CD4-positive, alpha-beta T cell treated with Interleukin-10 for 1 hour (primary cell): Measurements from ENCODE around the gene SLC39A5.
"Not testable (repeated sequence)": the region's sequence is repeated elsewhere in the genome, so short reads cannot be mapped to it uniquely, and the experiment has no call there.

Experiments
- DNase-seq: peaks from one replicate; pipeline ENCODE4 v3.0.0-alpha.2; 2020

Gene SLC39A5, protein sequence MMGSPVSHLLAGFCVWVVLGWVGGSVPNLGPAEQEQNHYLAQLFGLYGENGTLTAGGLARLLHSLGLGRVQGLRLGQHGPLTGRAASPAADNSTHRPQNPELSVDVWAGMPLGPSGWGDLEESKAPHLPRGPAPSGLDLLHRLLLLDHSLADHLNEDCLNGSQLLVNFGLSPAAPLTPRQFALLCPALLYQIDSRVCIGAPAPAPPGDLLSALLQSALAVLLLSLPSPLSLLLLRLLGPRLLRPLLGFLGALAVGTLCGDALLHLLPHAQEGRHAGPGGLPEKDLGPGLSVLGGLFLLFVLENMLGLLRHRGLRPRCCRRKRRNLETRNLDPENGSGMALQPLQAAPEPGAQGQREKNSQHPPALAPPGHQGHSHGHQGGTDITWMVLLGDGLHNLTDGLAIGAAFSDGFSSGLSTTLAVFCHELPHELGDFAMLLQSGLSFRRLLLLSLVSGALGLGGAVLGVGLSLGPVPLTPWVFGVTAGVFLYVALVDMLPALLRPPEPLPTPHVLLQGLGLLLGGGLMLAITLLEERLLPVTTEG

DNA sequence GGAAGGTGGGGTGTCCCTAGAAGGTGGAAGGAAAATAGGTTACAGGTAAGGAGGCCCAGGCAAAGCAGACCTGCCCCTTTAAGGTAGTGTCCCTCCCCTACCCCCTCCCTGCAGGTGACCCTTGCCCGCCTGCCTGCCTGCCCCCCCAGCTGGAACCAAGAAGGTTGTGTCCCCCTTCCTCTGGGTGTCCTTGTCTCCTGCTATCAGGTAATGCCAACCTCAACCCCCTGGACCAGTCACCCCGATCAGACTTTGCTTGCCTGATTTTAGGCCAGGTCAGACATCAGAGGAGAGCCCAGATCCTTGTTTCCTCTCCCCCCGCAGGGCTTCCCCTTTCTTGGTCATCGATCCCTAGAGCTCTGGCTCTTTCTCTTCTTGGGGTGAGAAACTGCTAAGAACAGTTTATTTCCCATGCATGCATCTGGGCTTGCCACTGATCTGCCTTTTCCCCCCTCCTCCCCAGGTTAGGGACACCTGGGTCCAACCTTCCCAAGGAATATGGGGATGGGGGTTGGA lies at the start of gene SLC39A5:
SLC39A5 (plus strand) TSS at position 136 of the 516 bp plus-strand sequence. CDS start 1,224 bp downstream, outside the sequence.
- no peak for DNase-seq

DNA sequence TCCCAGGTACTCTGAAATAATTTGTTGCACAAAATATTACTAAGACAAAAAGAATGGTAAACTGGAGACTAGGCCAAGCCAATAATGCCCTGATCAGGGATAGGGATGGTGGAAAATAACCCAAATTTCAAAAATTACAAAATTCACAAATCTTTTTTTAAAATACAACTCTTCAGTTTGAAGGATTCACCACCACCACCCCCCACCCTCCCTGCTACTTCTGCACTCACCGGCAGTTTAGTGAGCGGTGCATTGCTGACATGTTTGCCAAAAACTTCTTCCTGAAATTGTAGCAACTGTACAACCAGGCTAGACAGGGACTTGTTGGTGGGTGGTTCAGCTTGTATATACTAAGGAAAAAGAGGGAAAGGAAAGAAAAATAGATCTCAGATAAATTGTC lies 42.9 kb upstream of the SLC39A5 start:
- no peak for DNase-seq

DNA sequence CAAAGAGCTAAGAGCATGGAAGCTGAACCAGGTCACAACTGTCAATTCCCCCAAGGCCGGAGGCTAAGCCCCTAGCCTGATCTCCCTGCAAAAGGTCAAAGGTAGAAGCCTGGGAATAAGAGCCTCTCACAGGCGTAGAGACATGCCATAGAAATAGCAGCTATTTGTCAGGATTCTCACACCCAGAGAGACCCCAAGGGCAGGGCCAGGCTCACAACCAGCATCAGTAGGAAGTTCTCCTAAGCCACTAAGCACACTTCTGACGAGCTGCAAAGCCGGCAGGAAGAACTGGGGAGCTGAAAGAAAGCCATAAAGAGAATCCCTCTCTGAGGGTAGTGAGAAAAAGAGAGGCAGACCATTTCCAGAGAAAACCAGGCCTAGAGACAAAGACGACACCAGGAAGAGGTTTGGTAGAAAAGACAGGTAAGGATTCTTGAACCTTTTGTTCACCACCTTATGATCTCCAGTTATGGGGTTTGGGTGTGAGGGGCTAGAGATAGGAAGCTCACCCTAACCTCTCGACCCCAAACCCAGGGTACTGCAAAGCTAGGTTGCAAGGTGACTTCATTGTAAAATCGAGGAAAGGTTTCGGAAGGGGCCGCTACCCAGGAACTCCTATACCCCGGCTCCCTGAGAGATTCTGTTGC lies 41.6 kb upstream of the SLC39A5 start:
- DNase-seq = no peak

DNA sequence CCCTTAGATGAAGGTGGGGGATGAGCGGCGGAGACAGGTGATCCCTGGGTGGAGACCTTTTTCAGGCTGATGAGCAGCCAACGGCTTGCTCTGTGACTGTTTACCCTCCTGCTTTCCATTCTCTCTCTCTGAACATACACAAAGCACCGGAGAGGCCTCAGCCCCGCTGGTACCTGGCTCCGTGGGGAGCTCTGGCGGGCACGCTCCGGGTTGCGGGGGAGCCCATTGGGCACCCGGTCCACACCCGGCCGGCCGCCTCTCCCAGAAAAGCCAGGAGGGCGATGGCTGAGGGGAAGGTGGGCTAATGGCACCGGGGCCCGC lies 41.1 kb upstream of the SLC39A5 start:
- DNase-seq = no peak

DNA sequence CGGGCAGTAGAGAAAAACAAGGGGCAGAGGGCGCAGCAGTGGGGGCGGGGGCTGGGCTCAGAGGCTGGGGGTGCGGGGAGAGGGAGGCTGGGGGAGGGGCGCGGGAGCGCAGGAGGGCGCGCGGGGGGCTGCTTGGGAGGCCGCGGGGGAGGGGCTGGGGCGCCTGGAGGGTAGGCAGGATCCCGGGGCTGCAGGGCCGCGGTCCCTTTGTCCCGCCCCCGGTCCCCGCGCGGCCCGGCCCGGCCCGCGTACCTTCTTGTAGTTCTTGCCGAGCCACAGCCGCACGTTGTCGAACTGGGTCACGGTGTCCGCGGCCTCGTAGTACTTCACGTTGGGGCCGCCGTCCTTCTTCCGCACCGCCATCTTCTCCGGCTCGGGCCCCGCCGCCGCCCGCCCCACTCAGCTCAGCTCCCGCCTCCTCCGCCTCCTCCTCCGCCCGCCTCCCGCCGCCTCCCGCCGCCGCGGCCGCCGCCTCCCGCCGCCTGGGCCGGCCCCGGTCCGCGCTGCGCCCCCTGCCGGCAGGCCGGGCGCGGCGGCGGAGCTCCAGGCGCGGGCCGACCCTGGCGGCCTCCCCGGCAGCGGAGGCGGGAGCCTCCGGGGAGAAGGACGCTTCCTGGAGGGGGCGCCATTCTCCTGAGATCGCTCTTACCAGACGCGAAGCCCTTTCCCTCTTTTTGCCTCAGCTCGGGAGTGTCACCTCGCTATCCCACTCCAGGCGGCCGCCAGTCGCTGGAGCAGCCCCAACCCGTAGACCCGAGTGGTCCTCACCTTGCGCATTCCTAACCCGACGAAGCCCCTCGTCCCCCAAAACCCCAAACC lies 40.5 kb upstream of the SLC39A5 start, which contains the start of gene SMARCC2:
SMARCC2 (minus strand) TSS at position 385 of the 819 bp plus-strand sequence; CDS start at position 363, 22 bp downstream.
- DNase-seq = peak; percentile 89

DNA sequence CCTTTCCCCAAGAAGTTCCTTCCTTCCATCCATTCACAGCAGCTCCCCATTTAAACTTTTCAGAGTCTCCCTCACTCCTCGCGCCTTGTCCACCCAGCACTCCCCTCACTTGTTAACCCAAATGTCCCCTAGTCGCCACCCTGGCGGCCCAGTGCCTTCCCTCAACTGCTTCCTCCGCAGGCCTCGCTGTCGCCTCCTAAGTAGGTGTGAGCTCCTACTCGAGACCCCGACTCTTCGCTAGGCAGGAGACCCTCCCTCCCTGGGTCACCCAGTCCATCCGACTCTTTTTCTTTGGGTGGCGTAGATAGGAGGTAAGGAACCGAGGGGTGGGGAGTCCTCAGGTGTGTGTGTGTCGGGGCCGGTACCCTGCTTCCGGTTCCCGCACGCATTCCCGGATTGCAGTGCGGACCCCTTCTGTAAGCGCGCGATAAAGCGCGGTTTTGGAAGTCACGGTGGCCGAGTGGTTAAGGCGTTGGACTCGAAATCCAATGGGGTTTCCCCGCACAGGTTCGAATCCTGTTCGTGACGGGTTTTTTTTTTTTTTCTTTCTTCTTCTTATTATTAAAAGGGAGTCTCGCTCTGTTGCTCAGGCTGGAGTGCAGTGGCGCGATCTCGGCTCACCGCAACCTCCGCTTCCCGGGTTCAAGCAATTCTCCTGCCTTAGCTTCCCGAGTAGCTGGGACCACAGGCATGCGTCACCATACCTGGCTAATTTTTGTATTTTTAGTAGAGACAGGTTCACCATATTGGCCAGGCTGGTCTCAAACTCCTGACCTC lies 39.7 kb upstream of the SLC39A5 start:
- peak; percentile 86 for DNase-seq

DNA sequence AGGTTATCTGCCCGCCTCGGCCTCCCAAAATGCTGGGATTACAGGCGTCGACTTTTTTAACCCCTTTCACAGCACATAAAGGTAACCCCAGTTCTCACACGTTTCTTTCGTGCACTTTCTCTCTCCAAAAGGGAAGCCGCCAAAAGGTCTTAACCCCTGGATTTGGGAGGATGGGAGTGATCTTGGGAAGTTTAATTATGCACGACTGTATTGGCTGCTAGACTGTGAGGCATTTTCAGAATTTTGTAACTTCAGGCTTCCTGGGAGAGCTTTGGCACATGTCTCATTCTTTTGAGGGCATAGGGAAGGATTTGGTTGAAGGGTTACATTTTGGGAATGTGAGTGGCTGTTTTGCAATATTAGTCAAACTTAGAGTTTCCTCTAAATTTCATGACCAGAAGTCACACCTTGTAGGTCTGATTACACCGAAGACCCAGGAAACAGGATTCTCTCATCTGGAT lies 39.1 kb upstream of the SLC39A5 start:
- no peak for DNase-seq

DNA sequence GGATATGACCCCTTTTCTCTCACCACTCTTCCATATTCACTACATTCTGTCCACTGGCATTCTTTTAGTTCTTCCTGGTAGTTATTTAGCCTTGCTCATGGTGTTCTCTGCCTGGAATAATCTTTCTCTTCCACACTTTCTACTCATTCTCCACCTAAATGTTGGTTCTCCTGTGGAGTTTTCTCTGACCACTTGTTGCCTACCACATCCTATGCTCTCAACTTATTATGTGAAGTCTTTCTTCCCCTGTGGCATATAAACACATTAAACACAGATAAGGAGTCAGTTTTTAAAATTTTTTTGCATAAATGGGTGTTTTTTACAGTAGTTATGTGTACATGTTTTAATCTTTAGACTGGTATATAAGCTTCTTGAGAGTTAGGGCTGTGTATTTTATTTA lies 37.3 kb upstream of the SLC39A5 start:
- no peak for DNase-seq

DNA sequence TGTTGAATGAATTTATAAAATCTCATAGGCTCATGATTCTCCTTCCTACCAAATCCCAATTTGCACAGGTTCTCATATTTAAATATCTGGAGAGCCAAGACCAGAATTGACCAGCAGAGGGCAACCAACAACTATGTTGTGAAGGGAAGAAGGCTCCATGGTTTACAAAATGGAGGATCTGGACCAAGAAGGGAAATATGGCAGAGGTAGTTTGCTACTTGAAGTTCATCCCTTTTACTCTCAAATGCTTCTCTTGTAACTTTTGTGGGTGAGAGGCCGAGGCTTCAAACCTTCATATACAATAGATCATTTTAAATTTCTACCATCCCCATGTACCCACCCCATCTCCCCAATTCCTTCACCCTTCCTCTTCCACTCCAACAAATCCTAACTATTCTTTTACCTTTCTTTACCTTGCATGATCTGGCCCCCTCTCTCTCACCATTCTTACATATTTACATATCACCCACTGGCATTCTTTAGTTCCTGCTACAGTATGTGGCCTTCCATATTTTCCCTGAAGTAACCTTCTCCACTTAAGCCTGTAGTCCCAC lies 36.7 kb upstream of the SLC39A5 start:
- DNase-seq = peak; percentile 86

DNA sequence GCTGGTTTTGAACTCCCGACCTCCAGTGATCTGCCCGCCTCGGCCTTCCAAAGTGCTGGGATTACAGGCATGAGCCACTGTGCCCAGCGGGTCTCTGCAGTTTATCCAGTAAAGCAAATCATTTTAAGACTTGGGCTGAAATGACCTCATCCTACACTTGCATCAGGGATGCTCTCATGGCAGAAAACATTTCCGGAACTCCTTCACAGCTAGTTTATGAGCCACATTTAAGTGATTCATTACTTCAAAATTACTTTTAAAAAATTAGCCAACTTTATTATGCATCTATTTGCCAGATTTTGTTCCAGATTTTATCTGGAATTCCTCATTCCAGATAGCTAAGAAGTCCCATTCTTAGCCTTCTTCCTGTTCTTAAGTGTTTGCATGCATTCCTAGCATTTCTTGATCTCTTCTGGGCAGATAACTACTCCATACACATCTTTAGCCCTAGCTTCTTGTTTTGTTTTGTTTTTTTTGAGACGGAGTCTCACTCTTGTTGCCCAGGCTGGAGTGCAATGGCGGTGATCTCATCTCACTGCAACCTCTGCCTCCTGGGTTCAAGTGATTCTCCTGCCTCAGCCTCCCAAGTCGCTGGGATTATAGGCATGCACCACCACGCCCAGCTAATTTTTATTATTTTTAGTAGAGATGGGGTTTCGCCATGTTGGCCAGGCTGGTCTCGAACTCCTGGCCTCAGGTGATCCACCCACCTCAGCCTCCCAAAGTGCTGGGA lies 32.9 kb upstream of the SLC39A5 start:
- not testable (repeated sequence) for DNase-seq

DNA sequence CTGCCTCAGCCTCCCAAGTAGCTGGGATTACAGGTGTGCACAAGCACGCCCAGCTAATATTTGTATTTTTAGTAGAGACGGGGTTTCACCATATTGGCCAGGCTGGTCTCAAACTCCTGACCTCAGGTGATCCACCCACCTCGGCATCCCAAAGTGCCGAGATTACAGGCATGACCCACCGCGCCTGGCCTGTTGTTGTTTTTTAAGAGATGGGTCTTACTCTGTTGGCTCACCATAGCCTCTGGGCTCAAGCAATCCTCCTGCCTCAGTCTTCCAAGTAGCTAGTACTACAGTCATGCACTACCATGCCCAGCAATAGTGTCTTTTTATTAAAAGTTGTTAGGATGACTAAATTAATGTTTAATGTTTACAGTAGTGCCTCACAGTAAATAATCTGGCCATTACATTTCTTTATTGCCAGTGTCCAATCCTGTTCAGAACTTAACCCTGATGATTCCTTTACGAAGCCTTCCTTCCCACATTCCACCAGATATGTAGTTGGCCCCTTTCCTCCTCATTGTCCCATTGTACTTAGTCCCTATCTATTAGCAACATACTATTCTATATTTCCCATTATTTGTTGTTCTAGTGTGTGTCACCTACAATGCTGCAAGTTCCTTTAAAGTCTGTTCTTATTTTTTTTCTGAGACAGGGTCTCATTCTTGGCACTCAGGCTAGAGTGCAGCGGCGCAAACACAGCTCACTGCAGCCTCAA lies 31.8 kb upstream of the SLC39A5 start:
- no peak for DNase-seq

DNA sequence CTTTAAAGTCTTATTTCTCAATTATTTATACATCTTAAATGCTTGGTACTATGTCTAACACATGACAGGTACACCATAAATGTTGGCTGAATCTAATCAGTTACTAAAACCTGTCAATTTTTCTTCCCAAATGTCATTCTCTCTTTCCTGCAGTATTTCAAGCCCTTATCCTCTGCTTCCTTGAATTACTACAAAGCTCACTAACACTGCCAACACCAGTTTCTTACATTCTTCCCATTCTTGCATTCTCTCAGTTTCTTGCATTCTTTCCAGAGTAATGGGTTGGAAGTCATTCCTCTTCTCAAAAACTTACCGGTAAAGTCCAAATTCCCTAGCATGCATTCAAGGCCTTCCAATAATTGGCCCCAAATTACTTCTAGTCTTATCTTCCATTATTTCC lies 31.0 kb upstream of the SLC39A5 start:
- DNase-seq = no peak

DNA sequence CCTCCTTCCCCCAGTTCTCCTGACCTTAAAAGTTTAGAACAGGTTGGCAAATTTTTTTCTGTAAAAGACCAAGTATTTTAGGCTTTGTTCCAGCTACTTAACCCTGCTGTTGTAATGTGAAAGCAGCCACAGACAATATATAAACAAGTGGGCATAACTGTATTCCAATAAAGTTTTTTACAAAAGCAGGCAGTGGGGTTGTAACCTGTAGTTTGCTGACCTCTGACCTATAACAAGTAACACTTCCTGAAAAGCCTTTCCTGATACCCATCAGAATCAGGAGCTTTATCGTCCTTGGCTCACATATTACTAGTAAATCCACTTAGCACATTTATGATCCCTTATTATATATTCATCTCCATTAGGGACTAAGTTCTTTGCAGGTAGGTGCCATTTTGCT lies 27.5 kb upstream of the SLC39A5 start:
- DNase-seq = no peak

DNA sequence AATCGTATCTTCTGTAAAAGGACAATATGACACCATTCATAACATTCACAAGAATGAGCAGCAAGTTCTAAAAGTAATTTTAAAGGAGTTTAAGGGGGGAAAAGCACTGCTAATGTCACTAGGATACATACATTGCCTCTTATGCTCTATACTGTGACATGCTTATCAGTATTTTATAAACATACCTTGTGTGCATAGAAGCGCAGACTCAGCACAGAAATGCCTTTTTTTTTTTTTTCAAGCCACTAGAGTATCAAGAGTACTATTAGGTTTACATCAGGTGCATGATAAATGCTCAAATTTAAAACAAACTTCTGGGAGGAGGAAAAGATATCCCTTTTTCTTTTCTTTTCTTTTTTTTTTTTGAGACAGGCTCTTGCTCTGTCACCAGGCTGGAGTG lies 27.0 kb upstream of the SLC39A5 start:
- DNase-seq = no peak

DNA sequence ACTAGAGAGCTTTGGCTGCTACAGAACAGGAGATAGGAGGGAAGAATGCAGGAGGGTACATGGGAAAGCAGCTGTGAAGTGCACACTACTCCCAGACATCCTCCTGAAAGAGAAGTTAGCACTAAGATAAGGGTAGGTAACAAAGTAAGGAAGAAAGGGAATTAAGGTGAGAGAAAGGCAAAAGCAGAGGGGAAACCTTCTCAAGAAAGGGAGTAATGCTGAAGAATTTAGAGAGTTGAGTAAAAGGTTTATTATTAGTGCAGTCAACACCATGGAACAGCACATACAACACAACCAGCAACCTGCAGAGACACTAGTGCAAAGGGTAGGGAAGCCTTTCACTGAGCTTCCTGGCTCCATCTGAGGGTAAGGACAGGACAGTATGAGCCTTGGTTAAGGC lies 25.6 kb upstream of the SLC39A5 start:
- no peak for DNase-seq

DNA sequence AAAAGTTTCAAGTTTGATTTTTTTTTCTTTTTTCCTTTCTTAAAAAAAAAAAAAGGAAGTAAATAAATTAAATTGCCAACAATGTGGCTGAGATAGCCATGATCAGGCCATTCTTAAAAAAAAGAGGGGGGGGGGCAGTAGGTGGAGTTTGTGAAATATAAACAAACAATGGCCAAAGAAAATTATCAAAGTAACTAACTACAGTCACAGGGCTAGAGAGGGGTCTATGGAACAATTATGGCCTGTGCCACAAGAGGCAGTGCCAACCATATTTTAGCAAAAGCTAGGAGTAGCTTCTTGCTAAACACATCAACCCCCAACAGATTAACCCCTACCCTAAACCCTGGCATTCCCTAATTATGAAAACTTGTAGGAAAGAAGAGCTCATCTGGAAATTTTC lies 24.4 kb upstream of the SLC39A5 start:
- no peak for DNase-seq

DNA sequence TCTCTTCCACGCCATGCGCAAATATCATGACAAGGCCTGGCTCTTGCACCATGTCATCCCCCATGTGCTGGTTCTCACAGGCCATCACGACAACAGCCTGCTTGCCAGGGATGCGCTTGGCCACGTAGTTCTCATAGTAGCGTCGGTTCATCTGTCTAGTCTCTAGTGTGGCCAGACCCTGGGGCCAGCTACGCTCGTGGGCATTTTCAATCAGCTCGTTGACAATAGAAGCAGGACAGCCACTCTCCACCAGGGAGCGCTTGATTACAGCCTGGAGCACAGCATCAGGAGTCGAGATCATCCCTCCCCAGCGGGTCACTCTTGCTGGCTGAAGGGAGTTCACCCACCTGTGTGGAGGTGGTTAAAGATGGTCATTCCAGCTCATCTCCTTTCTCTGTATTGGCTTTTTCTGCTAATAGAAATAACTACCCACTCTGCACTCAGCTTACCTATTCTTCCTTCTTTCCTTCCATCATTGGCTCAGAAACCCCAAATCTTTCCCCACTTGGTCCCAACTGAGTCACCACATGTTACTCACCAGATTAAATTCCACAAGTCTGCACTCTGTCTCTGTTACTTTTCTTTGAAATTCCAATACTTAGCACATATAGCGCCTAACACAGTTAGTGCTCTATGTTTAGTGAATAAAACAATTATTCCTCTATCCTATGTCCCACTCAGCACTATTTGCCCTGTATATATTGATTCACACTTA lies 23.2 kb upstream of the SLC39A5 start:
- DNase-seq = peak; percentile 49

DNA sequence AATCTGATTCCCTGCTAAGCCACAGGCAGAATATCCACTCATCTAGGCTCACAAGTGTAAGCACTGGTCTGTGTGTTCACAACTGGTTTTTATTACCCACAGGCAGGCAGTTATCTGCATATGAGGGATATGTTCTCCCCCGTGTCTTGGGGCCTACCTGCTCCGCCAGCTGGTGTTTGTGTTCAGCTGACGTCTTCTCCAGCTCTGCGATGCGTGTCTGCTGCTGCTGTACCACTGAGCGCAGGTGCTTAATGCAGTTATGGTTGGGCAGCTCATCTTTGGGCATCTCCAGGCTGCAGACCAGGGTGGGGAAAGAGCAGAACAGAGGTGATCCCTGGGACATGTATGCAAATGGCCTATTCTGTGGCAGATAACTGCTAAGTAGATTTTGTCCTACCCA lies 21.8 kb upstream of the SLC39A5 start:
- DNase-seq = no peak

DNA sequence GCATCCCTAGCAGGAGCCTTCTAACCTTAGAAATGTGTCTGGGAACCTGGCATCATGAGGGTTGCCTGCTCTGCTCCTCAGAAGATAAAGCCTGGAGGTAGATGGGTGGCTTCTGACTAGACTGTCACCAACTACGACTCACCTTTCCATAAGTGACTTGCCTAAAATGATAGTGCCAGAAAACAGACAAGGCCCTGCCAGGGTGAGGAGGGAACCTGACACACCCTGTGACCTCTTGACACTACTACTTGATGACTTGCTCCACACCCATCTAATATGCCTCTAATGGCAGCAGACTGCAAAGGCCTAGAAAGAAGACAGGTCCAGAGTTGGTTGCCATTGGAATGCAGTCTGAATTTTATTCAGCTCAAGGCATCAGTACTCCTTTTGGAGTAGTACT lies 17.5 kb upstream of the SLC39A5 start:
- DNase-seq = no peak

DNA sequence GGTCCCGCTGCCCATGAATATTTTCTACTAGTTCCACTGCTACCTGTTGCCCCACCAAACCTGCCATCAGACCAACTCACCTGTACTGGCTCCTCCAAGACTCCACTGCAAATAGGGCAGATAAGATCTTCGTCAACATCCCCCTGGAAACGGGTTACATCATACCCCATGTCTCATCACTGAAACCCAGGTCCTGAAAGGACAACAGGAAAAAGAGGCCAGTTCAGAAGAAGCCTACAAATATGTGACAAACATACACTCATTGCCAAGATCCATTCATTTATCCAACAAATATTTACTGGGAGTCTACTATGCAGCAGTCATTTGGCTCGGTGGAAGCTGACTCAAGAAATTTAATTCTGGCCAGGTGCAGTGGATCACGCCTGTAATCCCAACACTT lies 16.0 kb upstream of the SLC39A5 start:
- no peak for DNase-seq
